ENCODE data around the gene DIP2B. TPM values are rescaled to one million over a fixed set of nuclear protein-coding genes. Genes with fewer than 3 reads are reported as not detected.

DIP2B gene
- total RNA-seq, 1 experiment from 2014 or later: 20.0 TPM

DNA sequence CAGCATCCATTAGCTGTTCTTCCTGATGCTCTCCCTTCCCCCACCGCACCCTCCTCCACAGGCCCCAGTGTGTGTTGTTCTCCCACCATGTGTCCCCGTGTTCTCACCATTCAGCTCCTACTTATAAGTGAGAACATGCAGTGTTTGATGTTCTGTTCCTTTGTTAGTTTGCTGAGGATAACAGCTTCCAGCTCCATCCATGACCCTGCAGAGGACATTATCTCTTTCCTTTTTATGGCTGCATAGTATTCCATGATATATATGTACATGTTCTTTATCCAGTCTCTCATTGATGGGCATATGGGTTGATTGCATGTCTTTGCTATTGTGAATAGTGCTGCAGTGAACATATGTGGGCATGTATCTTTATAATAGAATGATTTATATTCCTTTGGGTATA, 268.1 kb downstream of the DIP2B start:
- Histone ChIP-seq H3K27ac (ENCODE audit: insufficient read length, low read depth, low read length) (no peak overlapping the region), H3K18ac (ENCODE audit: insufficient read length, low read depth, low read length) (no peak overlapping the region), H3K79me1 (ENCODE audit: insufficient read depth, low read depth, low read length, poor library complexity, severe bottlenecking) (peaks cover 6% of the 10 kb centered on the region), H2BK15ac (ENCODE audit: low read depth, low read length) (no peak overlapping the region), H4K5ac (ENCODE audit: insufficient read length, low read depth, low read length) (no peak overlapping the region), H4K20me1 (ENCODE audit: control insufficient read depth, insufficient read depth, insufficient read length) (no peaks in the 10 kb centered on the region), H2AK5ac (ENCODE audit: insufficient read length, low read length) (no peak overlapping the region), H3K23ac (ENCODE audit: insufficient read length, low read depth, low read length) (no peak overlapping the region), H2BK5ac (ENCODE audit: insufficient read length, low read length) (no peak overlapping the region), H4K91ac (ENCODE audit: insufficient read length, low read depth, low read length) (no peak overlapping the region), H2BK20ac (ENCODE audit: low read depth, low read length, poor library complexity, severe bottlenecking) (no peak overlapping the region), H3K14ac (ENCODE audit: insufficient read depth, low read length) (no peak overlapping the region), H3K4ac (ENCODE audit: low read depth, low read length) (no peak overlapping the region), H3K9ac (ENCODE audit: extremely low read depth, insufficient read length, low read length) (no peak overlapping the region), H3K27me3 (ENCODE audit: insufficient read depth, low read length) (no peaks in the 10 kb centered on the region), H4K8ac (replicated peaks; ENCODE audit: insufficient read length, low read depth, low read length) (no peak overlapping the region), H3T11ph (ENCODE audit: low read length) (no peak overlapping the region), H3K4me1 (ENCODE audit: insufficient read depth, low read length) (no peaks in the 10 kb centered on the region), H2BK12ac (ENCODE audit: insufficient read length, low read depth, low read length) (no peak overlapping the region), H2AFZ (ENCODE audit: low read length) (no peak overlapping the region), H3K79me2 (ENCODE audit: insufficient read depth, low read length) (peaks cover 5% of the 10 kb centered on the region; the same call in 1 of the 2 replicates), H3K9me3 (ENCODE audit: control insufficient read depth, low read depth, low read length) (no peaks in the 10 kb centered on the region), H3K23me2 (ENCODE audit: insufficient read length, low read depth, low read length, poor library complexity, severe bottlenecking) (no peaks in the 10 kb centered on the region), H3K4me2 (ENCODE audit: insufficient read depth, insufficient read length, low read length) (no peak overlapping the region), H3K56ac (ENCODE audit: insufficient read length, low read depth, low read length) (no peak overlapping the region), H2BK120ac (ENCODE audit: low read depth, low read length, poor library complexity, severe bottlenecking) (no peak overlapping the region)
- no peak for DNase-seq
- WGBS (ENCODE audit: extremely low coverage, insufficient read length, low lambda C conversion rate): no CpG with 5 or more reads among the region's 2 CpGs
- Mint-ChIP-seq H3K9me3 (peaks cover 0 to 8% of the 10 kb centered on the region in 2 experiments; a peak in 4 of 5 replicates), H3K4me3 (no peak overlapping the region), H3K36me3 (ENCODE audit: insufficient read depth in 1 of 3, low read depth in 3 of 3) (peaks cover 24 to 32% (median 29%) of the 10 kb centered on the region in 3 experiments), H3K27ac (no peak overlapping the region; a peak in 1 of 7 replicates), H3K4me1 (no peaks in the 10 kb centered on the region; a peak in 1 of 4 replicates), H3K27me3 (ENCODE audit: low read depth) (no peaks in the 10 kb centered on the region)
- TF ChIP-seq CTCF (conservative IDR thresholded peaks at IDR 0.05): no peak

Measured in H9 (cell line).